ENCODE data around the gene BDKRB1.

GRCh38 chr14:96309133-96309895 is 53.3 kb downstream of the BDKRB1 start:
- TF ChIP-seq TRIM24 (IDR thresholded peaks at IDR 0.05) (no peak), CHD1 (IDR thresholded peaks at IDR 0.05; ENCODE audit: low read length) (no peak)
